Loucy (cell line): ENCODE data around the gene STX18.

ENCODE experiments used
- H2AFZ ChIP-seq: fragments of 200-600 bp; sonication (generic); 2 replicates; pipeline ENCODE4 v1.6.0; 2016; ENCODE audit warnings: antibody characterized with exemption, mild to moderate bottlenecking, low read length, moderate library complexity
- H3F3A ChIP-seq: fragments of 200-600 bp; 2 replicates; pipeline ENCODE4 v1.6.0; 2016; ENCODE audit warnings: antibody characterized with exemption, low read depth, mild to moderate bottlenecking
- H3K27me3 ChIP-seq: fragments of 200-600 bp; sonication (generic); 2 replicates; pipeline ENCODE4 v1.6.1; 2014; ENCODE audit warnings: low read length, mild to moderate bottlenecking; ENCODE audit not compliant: insufficient read depth, poor library complexity, severe bottlenecking
- H3K36me3 ChIP-seq: fragments of 200-600 bp; sonication (generic); 2 replicates; pipeline ENCODE4 v1.6.1; 2016; ENCODE audit warnings: low read length; ENCODE audit not compliant: insufficient read depth
- H3K4me1 ChIP-seq: fragments of 200-600 bp; sonication (generic); 2 replicates; pipeline ENCODE4 v1.5.1; 2014; ENCODE audit warnings: low read length, mild to moderate bottlenecking; ENCODE audit not compliant: insufficient read depth, poor library complexity, severe bottlenecking
- H3K4me2 ChIP-seq: fragments of 200-600 bp; sonication (generic); 2 replicates; pipeline ENCODE4 v1.6.0; 2014; ENCODE audit warnings: antibody characterized with exemption, low read length, low read depth, mild to moderate bottlenecking; ENCODE audit not compliant: poor library complexity, severe bottlenecking
- H3K4me3 ChIP-seq: fragments of 200-600 bp; sonication (generic); 2 replicates; pipeline ENCODE4 v1.5.1; 2014; ENCODE audit warnings: low read length, mild to moderate bottlenecking, mixed read lengths; ENCODE audit not compliant: poor library complexity, severe bottlenecking
- H3K79me2 ChIP-seq: fragments of 200-600 bp; sonication (generic); 2 replicates; pipeline ENCODE4 v1.6.1; 2014; ENCODE audit warnings: low read length; ENCODE audit not compliant: insufficient read depth
- H3K9ac ChIP-seq: fragments of 200-600 bp; sonication (generic); 2 replicates; pipeline ENCODE4 v1.6.0; 2014; ENCODE audit warnings: mild to moderate bottlenecking, low read depth, low read length, moderate library complexity; ENCODE audit not compliant: poor library complexity, severe bottlenecking
- H3K9me2 ChIP-seq: fragments of 200-600 bp; sonication (generic); replicated peaks from 2 replicates; pipeline ENCODE4 v1.6.1; 2016; ENCODE audit warnings: low read depth, low read length, mixed read lengths
- H3K9me3 ChIP-seq: fragments of 200-600 bp; sonication (generic); 2 replicates; pipeline ENCODE4 v1.6.1; 2014; ENCODE audit warnings: mild to moderate bottlenecking, antibody characterized with exemption, low read length, low read depth; ENCODE audit not compliant: insufficient read depth
- H4K20me1 ChIP-seq: fragments of 200-600 bp; sonication (generic); 2 replicates; pipeline ENCODE4 v1.6.0; 2014; ENCODE audit warnings: antibody characterized with exemption, low read length, mild to moderate bottlenecking; ENCODE audit not compliant: insufficient read depth, poor library complexity, severe bottlenecking
- CTCF ChIP-seq: fragments of 200-600 bp; sonication (generic); conservative IDR thresholded peaks from 2 replicates; pipeline ENCODE4 v1.5.1; 2014; ENCODE audit warnings: mild to moderate bottlenecking, antibody characterized with exemption, low read length
- EZH2phosphoT487 ChIP-seq: fragments of 200-600 bp; IDR thresholded peaks from 2 replicates; pipeline ENCODE4 v1.6.1; 2018; ENCODE audit warnings: antibody characterized with exemption, mild to moderate bottlenecking, moderate library complexity, borderline replicate concordance

The STX18 gene

GRCh38 chr4:4395849-4396627, 145.8 kb downstream of the STX18 start:
- no peaks in the 10 kb centered on the region for H4K20me1 ChIP-seq
- H3K4me1 ChIP-seq: no peaks in the 10 kb centered on the region
- H3K9me3 ChIP-seq: no peaks in the 10 kb centered on the region
- TF ChIP-seq CTCF (no peak), EZH2phosphoT487 (no peak)
- H2AFZ ChIP-seq: no peak overlapping the region
- no peaks in the 10 kb centered on the region for H3K36me3 ChIP-seq
- H3K79me2 ChIP-seq: no peaks in the 10 kb centered on the region
- H3K9ac ChIP-seq: no peak overlapping the region
- no peaks in the 10 kb centered on the region for H3K9me2 ChIP-seq
- H3F3A ChIP-seq: no peaks in the 10 kb centered on the region
- no peaks in the 10 kb centered on the region for H3K27me3 ChIP-seq
- H3K4me3 ChIP-seq: no peak overlapping the region
- no peak overlapping the region for H3K4me2 ChIP-seq

- Histone ChIP-seq H3K4me1 (no peaks in the 10 kb centered on the region), H3K4me2 (no peak overlapping the region), H3F3A (no peaks in the 10 kb centered on the region), H3K9me2 (no peaks in the 10 kb centered on the region), H2AFZ (no peak overlapping the region), H3K27me3 (no peaks in the 10 kb centered on the region), H4K20me1 (no peaks in the 10 kb centered on the region), H3K4me3 (no peak overlapping the region), H3K9me3 (no peaks in the 10 kb centered on the region), H3K79me2 (no peaks in the 10 kb centered on the region), H3K36me3 (no peaks in the 10 kb centered on the region), H3K9ac (no peak overlapping the region)
- TF ChIP-seq CTCF (no peak), EZH2phosphoT487 (no peak)
Measured at GRCh38 chr4:4395371-4395770, 146.5 kb downstream of the STX18 start.

GRCh38 chr4:4394644-4395043, 147.2 kb downstream of the STX18 start:
- Histone ChIP-seq H3K79me2 (no peaks in the 10 kb centered on the region), H3K9ac (no peak overlapping the region), H4K20me1 (no peaks in the 10 kb centered on the region), H3K4me3 (no peak overlapping the region), H2AFZ (no peak overlapping the region), H3K9me3 (no peaks in the 10 kb centered on the region), H3K27me3 (no peaks in the 10 kb centered on the region), H3K4me1 (no peaks in the 10 kb centered on the region), H3K36me3 (no peaks in the 10 kb centered on the region), H3F3A (no peaks in the 10 kb centered on the region), H3K4me2 (no peak overlapping the region), H3K9me2 (no peaks in the 10 kb centered on the region)
- TF ChIP-seq EZH2phosphoT487: no peak
- no peak for TF ChIP-seq CTCF
